Measurements from ENCODE around the gene RAPSN. TPM values are rescaled to one million over a fixed set of nuclear protein-coding genes. Genes with fewer than 3 reads are reported as not detected.

RAPSN gene
- total and polyA plus RNA-seq, 2 donors from 2014 or later, result 0.28 to 0.41 TPM

GRCh38 chr11:47488674-47489394, 39.9 kb upstream of the RAPSN start:
- H3K36me3 ChIP-seq (ENCODE audit: control insufficient read depth in 2 of 3, insufficient read depth in 3 of 3, low read length in 3 of 3), result peaks cover 9 to 34% (median 17%) of the 10 kb centered on the region in 3 donors
- no peak for TF ChIP-seq CTCF (IDR thresholded peaks at IDR 0.05; ENCODE audit: borderline replicate concordance, extremely low read depth, insufficient read depth)
- no peak overlapping the region for H3K9ac ChIP-seq (ENCODE audit: low read length in 3 of 3)
- H3K9me3 ChIP-seq (ENCODE audit: control insufficient read depth in 2 of 3, insufficient read depth in 1 of 3, low read length in 3 of 3), result no peaks in the 10 kb centered on the region
- FAIRE-seq (no peak), DNase-seq (no peak)
- no peak overlapping the region for H3K27ac ChIP-seq (ENCODE audit: low read depth in 2 of 2, low read length in 2 of 2)
- no peaks in the 10 kb centered on the region for H3K27me3 ChIP-seq (ENCODE audit: control insufficient read depth, insufficient read depth, low read length)
- H3K4me3 ChIP-seq (ENCODE audit: low read length in 3 of 3), result no peak overlapping the region
- H3K4me1 ChIP-seq (ENCODE audit: control insufficient read depth in 2 of 3, insufficient read depth in 2 of 3, low read depth in 1 of 3, low read length in 3 of 3), result peaks cover 0 to 6% (median 0%) of the 10 kb centered on the region in 3 donors
- intact Hi-C loops (cut with DNase I), result no loop called here

- Histone ChIP-seq H3K4me3 (ENCODE audit: low read length in 3 of 3) (no peak overlapping the region), H3K4me1 (ENCODE audit: control insufficient read depth in 2 of 3, insufficient read depth in 2 of 3, low read depth in 1 of 3, low read length in 3 of 3) (peaks cover 0 to 6% (median 0%) of the 10 kb centered on the region in 3 donors), H3K9me3 (ENCODE audit: control insufficient read depth in 2 of 3, insufficient read depth in 1 of 3, low read length in 3 of 3) (no peaks in the 10 kb centered on the region), H3K27ac (ENCODE audit: low read depth in 2 of 2, low read length in 2 of 2) (no peak overlapping the region), H3K36me3 (ENCODE audit: control insufficient read depth in 2 of 3, insufficient read depth in 3 of 3, low read length in 3 of 3) (peaks cover 13 to 42% (median 23%) of the 10 kb centered on the region in 3 donors), H3K9ac (ENCODE audit: low read length in 3 of 3) (no peak overlapping the region), H3K27me3 (ENCODE audit: control insufficient read depth, insufficient read depth, low read length) (no peaks in the 10 kb centered on the region)
- TF ChIP-seq CTCF (IDR thresholded peaks at IDR 0.05; ENCODE audit: borderline replicate concordance, extremely low read depth, insufficient read depth), result no peak
- FAIRE-seq, result no peak
- no peak for DNase-seq
- intact Hi-C loops (cut with DNase I), result no loop called here
These were observed 39.2 kb upstream of the RAPSN start for GRCh38 chr11:47488111-47488510.

- FAIRE-seq (no peak), DNase-seq (no peak)
- H3K27ac ChIP-seq (ENCODE audit: low read depth in 2 of 2, low read length in 2 of 2), result no peak overlapping the region
- no peak overlapping the region for H3K4me3 ChIP-seq (ENCODE audit: low read length in 3 of 3)
- H3K36me3 ChIP-seq (ENCODE audit: control insufficient read depth in 2 of 3, insufficient read depth in 3 of 3, low read length in 3 of 3), result peaks cover 15 to 47% (median 28%) of the 10 kb centered on the region in 3 donors
- H3K9me3 ChIP-seq (ENCODE audit: control insufficient read depth in 2 of 3, insufficient read depth in 1 of 3, low read length in 3 of 3), result no peaks in the 10 kb centered on the region
- H3K9ac ChIP-seq (ENCODE audit: low read length in 3 of 3), result no peak overlapping the region
- no peak for TF ChIP-seq CTCF (IDR thresholded peaks at IDR 0.05; ENCODE audit: borderline replicate concordance, extremely low read depth, insufficient read depth)
- H3K4me1 ChIP-seq (ENCODE audit: control insufficient read depth in 2 of 3, insufficient read depth in 2 of 3, low read depth in 1 of 3, low read length in 3 of 3), result peaks cover 0 to 6% (median 0%) of the 10 kb centered on the region in 3 donors
- intact Hi-C loops (cut with DNase I), result no loop called here
- no peaks in the 10 kb centered on the region for H3K27me3 ChIP-seq (ENCODE audit: control insufficient read depth, insufficient read depth, low read length)
These were observed 38.5 kb upstream of the RAPSN start for GRCh38 chr11:47487421-47487820.

All from kidney (tissue), 14 donors.